ENCODE data around the gene GPRASP2.
"Not testable (repeated sequence)": the region's sequence is repeated elsewhere in the genome, so short reads cannot be mapped to it uniquely, and the experiment has no call there.

The GPRASP2 gene

GRCh38 chrX:102712216-102712966 lies at the start of gene GPRASP2:
Gene GPRASP2, plus strand, starts transcription at chrX:102712448. Its CDS starts 2,422 bp downstream, at chrX:102714870.
- no peak for TF ChIP-seq EZH2 (IDR thresholded peaks at IDR 0.05)
- TF ChIP-seq POLR2AphosphoS5 (IDR thresholded peaks at IDR 0.05; ENCODE audit: borderline replicate concordance, low read depth, low read length) = no peak; the same call in 1 of the 2 replicates
- no peak for TF ChIP-seq FOXP2 (optimal IDR thresholded peaks at IDR 0.05; ENCODE audit: control extremely low read depth, extremely low read length, insufficient read depth)
- Histone ChIP-seq H3K9ac (ENCODE audit: insufficient read length) (peak within 1 kb of the TSS; percentile 71), H3K36me3 (ENCODE audit: insufficient read depth, low read length) (no peaks in the 10 kb centered on the region), H3K9me3 (ENCODE audit: low read depth, low read length) (no peaks in the 10 kb centered on the region), H3K27ac (no peak within 1 kb of the TSS), H3K4me3 (peak within 1 kb of the TSS; percentile 79)
- DNase-seq (ENCODE audit: low read depth, low spot score) = no peak

DNA sequence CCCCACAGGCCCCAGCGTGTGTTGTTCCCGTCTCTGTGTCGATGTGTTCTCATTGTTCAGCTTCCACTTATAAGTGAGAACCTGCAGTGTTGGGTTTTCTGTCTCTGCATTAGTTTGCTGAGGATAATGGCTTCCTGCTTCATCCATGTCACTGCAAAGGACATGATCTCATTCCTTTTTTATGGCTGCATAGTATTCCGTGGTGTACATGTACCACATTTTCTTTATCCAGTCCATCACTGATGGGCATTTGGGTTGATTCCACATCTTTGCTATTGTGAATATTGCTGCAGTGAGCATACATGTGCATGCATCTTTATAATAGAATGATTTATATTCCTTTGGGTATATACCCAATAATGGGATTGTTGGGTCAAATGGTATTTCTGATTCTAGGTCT lies 48.4 kb upstream of the GPRASP2 start:
- H3K27ac ChIP-seq; H3K9me3 ChIP-seq (ENCODE audit: low read depth, low read length); H3K4me3 ChIP-seq; H3K36me3 ChIP-seq (ENCODE audit: insufficient read depth, low read length); H3K9ac ChIP-seq (ENCODE audit: insufficient read length); DNase-seq (ENCODE audit: low read depth, low spot score): not testable (repeated sequence)

GRCh38 chrX:102667034-102667433 lies 45.2 kb upstream of the GPRASP2 start:
- H3K4me3 ChIP-seq; DNase-seq (ENCODE audit: low read depth, low spot score); H3K36me3 ChIP-seq (ENCODE audit: insufficient read depth, low read length); H3K27ac ChIP-seq; H3K9ac ChIP-seq (ENCODE audit: insufficient read length); H3K9me3 ChIP-seq (ENCODE audit: low read depth, low read length): not testable (repeated sequence)

DNA sequence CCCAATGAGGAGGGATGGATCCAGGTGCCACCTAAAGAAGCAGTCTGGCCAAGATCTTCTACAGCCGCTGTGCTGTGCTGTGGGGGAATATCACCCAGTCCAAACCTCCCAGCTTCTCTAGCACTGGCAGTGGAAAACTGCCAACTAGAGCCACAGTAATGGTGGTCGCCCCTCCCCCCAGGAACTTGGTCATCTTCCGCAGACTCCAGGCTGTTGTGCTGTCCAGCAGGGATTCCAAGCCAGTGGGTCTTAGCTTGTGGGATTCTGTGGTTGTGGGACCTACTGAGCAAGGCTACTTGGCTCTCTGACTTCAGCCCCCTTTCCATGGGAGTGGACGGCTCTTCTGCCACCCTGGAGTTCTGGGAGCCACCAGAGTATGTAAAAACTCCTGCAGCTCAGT lies 42.7 kb upstream of the GPRASP2 start:
- no peak overlapping the region for H3K9ac ChIP-seq (ENCODE audit: insufficient read length)
- H3K9me3 ChIP-seq (ENCODE audit: low read depth, low read length) = no peaks in the 10 kb centered on the region
- no peaks in the 10 kb centered on the region for H3K36me3 ChIP-seq (ENCODE audit: insufficient read depth, low read length)
- no peak overlapping the region for H3K4me3 ChIP-seq
- TF ChIP-seq POLR2AphosphoS5 (IDR thresholded peaks at IDR 0.05; ENCODE audit: borderline replicate concordance, low read depth, low read length) (no peak), FOXP2 (optimal IDR thresholded peaks at IDR 0.05; ENCODE audit: control extremely low read depth, extremely low read length, insufficient read depth) (no peak), EZH2 (IDR thresholded peaks at IDR 0.05) (no peak)
- H3K27ac ChIP-seq = no peak overlapping the region
- no peak for DNase-seq (ENCODE audit: low read depth, low spot score)

- Histone ChIP-seq H3K27ac (no peak overlapping the region), H3K9me3 (ENCODE audit: low read depth, low read length) (no peaks in the 10 kb centered on the region), H3K4me3 (no peak overlapping the region), H3K36me3 (ENCODE audit: insufficient read depth, low read length) (no peaks in the 10 kb centered on the region), H3K9ac (ENCODE audit: insufficient read length) (no peak overlapping the region)
- TF ChIP-seq POLR2AphosphoS5 (IDR thresholded peaks at IDR 0.05; ENCODE audit: borderline replicate concordance, low read depth, low read length) (no peak), FOXP2 (optimal IDR thresholded peaks at IDR 0.05; ENCODE audit: control extremely low read depth, extremely low read length, insufficient read depth) (no peak), EZH2 (IDR thresholded peaks at IDR 0.05) (no peak)
- DNase-seq (ENCODE audit: low read depth, low spot score) = no peak
Measured at GRCh38 chrX:102672856-102673255, 39.4 kb upstream of the GPRASP2 start.

GRCh38 chrX:102677479-102677878 lies 34.8 kb upstream of the GPRASP2 start:
- not testable (repeated sequence) for H3K9me3 ChIP-seq (ENCODE audit: low read depth, low read length); H3K4me3 ChIP-seq; DNase-seq (ENCODE audit: low read depth, low spot score); H3K9ac ChIP-seq (ENCODE audit: insufficient read length); H3K27ac ChIP-seq; H3K36me3 ChIP-seq (ENCODE audit: insufficient read depth, low read length)

- no peaks in the 10 kb centered on the region for H3K36me3 ChIP-seq (ENCODE audit: insufficient read depth, low read length)
Measured at GRCh38 chrX:102684772-102685520, 27.3 kb upstream of the GPRASP2 start.

GRCh38 chrX:102694749-102695148 lies 17.5 kb upstream of the GPRASP2 start:
- Histone ChIP-seq H3K27ac (no peak overlapping the region), H3K9ac (ENCODE audit: insufficient read length) (no peak overlapping the region), H3K36me3 (ENCODE audit: insufficient read depth, low read length) (no peaks in the 10 kb centered on the region), H3K4me3 (no peak overlapping the region), H3K9me3 (ENCODE audit: low read depth, low read length) (no peaks in the 10 kb centered on the region)
- TF ChIP-seq EZH2 (IDR thresholded peaks at IDR 0.05) = no peak
- TF ChIP-seq POLR2AphosphoS5 (IDR thresholded peaks at IDR 0.05; ENCODE audit: borderline replicate concordance, low read depth, low read length) = no peak
- TF ChIP-seq FOXP2 (optimal IDR thresholded peaks at IDR 0.05; ENCODE audit: control extremely low read depth, extremely low read length, insufficient read depth) = no peak
- no peak for DNase-seq (ENCODE audit: low read depth, low spot score)

More at GRCh38 chrX:102684772-102685520, 27.3 kb upstream of the GPRASP2 start:
- Histone ChIP-seq H3K27ac (no peak overlapping the region), H3K9ac (ENCODE audit: insufficient read length) (no peak overlapping the region), H3K4me3 (no peak overlapping the region), H3K9me3 (ENCODE audit: low read depth, low read length) (no peaks in the 10 kb centered on the region)
- DNase-seq (ENCODE audit: low read depth, low spot score) = no peak
- TF ChIP-seq EZH2 (IDR thresholded peaks at IDR 0.05) (no peak), POLR2AphosphoS5 (IDR thresholded peaks at IDR 0.05; ENCODE audit: borderline replicate concordance, low read depth, low read length) (no peak), FOXP2 (optimal IDR thresholded peaks at IDR 0.05; ENCODE audit: control extremely low read depth, extremely low read length, insufficient read depth) (no peak)

- DNase-seq (ENCODE audit: low read depth, low spot score) = no peak
Measured at GRCh38 chrX:102696306-102696705, 15.9 kb upstream of the GPRASP2 start.

More at GRCh38 chrX:102696306-102696705, 15.9 kb upstream of the GPRASP2 start:
- H3K9ac ChIP-seq (ENCODE audit: insufficient read length) = no peak overlapping the region
- no peak overlapping the region for H3K4me3 ChIP-seq
- TF ChIP-seq EZH2 (IDR thresholded peaks at IDR 0.05) = no peak
- TF ChIP-seq POLR2AphosphoS5 (IDR thresholded peaks at IDR 0.05; ENCODE audit: borderline replicate concordance, low read depth, low read length) = no peak
- TF ChIP-seq FOXP2 (optimal IDR thresholded peaks at IDR 0.05; ENCODE audit: control extremely low read depth, extremely low read length, insufficient read depth) = no peak
- H3K9me3 ChIP-seq (ENCODE audit: low read depth, low read length) = no peaks in the 10 kb centered on the region
- no peak overlapping the region for H3K27ac ChIP-seq
- H3K36me3 ChIP-seq (ENCODE audit: insufficient read depth, low read length) = no peaks in the 10 kb centered on the region
